NCI-H345 treated with DMSO at 0.1 percent for 48 hours (cell line): ENCODE measurements around the gene GRIP2.

Experiments
- DNase-seq: peaks from one replicate; lab custom pipeline; 2025; ENCODE audit not compliant: unreplicated experiment; lab: John Stamatoyannopoulos, UW

Gene GRIP2

DNA sequence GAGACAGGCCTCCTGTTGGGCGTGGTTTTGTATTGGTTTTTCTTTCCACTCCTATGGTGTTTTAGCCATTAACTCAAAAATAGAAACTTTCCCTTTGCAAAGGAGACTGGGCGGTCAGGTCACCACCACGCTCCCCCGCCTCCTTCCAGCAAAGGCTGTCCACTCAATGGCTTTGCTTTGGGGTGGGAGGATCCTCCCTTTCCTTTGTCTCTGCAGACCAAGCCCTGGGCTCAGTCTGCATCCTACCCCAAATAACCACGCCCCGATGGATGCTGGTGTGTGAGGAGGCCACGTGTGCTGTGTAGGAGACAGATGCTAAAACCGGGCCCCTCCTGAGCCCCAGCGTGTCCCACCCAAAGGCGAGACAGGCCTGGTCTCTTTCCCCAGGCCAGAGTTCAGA is 68.5 kb downstream of the GRIP2 start:
- DNase-seq = no peak

DNA sequence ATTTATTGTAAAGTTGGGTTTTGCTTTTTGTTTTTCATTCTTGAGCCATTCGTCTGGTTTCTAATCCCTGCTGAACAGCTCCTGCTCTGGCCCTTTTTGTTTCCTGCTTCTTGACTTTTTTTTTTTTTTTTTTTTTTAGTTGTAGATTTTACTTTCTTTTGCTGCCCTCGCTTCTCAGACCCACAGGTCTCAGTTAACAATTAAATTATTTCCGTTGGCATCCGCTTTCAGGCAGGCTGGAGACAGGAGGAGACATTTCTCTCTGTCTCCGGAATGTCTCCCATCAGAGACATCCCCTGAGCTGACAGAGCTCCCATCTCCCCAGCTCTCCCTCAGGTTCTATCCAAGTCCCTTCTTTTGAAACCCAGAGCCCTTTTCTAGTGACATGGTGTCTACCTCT is 69.1 kb downstream of the GRIP2 start:
- no peak for DNase-seq

DNA sequence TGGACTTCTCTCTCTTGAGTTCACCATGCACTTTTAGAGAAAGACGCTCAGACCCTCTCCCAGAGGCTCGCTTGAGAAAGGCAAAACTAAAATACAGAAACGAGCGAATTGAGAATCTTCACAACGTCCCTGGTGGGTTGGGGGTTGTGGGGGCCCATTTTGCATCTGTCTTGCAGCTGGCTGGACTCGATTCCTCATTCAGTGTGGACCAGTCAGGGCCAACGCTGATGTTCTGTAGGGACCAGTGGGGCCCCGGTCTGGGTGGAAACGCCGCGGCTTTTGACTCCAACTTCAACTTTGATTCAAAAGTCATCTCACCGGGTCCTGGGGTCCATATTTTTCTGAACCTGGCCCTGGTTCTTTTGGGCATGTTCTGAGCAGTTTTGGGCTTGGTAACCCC is 69.7 kb downstream of the GRIP2 start:
- DNase-seq = no peak

DNA sequence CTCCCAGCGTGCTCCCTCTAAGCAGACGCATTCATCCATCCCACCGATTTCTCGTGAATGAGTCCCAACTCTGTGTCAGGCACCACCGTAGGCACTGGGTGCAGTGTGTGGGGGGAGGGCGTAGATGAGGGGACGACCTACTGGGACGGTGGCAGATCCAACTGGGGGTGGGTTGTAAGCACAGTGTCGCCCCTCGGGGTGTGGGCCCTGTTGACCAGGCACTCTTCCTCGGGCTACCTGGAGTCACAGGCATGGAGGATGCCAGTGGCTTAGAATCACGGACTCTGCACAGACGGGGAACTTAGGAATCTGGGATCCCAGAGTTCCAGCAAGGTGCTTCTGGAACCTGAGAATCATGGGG is 71.5 kb downstream of the GRIP2 start:
- DNase-seq = no peak

DNA sequence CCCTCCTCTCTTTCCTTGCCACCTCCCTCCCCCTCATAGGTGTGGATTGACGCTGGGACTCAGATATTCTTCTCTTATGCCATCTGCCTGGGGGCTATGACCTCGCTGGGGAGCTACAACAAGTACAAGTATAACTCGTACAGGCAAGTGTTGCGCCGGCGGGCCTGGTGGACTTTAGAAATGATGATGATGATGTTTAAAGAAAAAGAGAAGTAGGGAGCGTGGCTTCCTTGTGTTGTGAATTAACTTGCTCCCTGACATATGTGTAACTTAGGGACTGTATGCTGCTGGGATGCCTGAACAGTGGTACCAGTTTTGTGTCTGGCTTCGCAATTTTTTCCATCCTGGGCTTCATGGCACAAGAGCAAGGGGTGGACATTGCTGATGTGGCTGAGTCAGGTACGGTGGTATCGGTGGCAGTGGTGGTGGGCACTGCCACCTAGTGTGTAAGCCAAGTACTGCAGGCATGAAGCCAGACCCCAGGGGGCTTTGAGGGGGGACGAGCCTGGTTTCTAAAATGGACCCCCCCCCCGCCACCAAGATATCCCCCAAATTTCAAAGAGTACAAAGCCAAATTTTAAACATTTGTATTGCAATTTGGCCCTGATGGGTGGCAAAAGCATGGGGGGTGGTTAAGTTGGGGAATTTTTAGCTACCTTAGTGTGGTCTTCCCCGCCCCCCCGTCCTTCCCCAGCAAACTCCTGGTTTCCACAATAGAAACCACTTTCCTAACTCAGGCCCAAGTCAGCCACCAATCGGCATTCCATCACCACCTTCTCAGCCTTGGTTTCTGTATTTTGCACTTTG is 72.1 kb downstream of the GRIP2 start:
- DNase-seq = no peak

DNA sequence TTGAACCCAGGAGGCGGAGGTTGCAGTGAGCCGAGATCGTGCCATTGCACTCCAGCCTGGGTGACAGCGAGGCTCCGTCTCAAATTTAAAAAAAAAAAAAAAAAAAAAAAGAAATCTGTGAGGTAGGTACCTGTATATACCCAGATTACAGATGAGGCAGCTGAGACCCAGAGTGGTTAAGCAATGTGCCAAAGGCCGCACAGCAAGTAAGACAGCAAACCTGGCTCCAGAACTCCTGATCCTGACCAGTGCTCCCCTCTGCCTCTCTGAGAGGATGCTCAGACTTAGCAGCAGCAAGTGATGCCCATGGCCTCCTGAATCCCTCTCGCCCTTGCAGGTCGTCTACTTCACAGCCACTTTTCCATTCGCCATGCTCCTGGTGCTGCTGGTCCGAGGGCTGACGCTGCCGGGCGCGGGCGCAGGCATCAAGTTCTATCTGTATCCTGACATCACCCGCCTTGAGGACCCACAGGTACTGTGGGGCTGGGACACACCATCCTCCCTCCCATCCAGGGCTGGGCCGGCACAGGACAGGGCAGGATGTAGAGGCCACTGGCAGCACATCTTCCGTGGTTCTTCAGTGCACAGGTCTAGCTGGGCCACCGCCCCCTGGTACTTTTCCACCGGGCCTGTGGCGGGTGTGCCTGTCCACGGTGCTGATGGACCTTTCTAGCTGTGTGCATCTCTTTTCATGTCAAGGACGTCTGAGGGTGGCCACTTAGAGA is 73.8 kb downstream of the GRIP2 start:
- DNase-seq = no peak

DNA sequence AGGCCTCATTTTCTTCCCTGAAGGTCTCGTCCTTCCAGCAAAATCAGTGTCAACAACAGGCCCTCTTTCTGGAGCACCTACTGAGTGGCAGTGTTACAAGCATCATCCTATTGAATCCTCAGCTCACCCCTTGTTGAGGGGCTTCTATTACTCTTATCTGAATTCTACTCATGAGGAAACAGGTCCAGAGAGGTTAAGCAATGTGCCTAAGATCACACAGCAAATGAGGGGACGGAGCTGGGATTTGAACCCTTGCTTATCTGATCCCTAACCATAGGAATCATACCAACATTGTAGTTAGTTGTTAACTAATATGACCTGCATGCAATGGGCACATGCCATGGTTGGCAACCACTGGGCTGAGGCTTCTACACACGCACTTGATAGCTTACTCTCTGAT is 74.7 kb downstream of the GRIP2 start:
- DNase-seq = no peak

DNA sequence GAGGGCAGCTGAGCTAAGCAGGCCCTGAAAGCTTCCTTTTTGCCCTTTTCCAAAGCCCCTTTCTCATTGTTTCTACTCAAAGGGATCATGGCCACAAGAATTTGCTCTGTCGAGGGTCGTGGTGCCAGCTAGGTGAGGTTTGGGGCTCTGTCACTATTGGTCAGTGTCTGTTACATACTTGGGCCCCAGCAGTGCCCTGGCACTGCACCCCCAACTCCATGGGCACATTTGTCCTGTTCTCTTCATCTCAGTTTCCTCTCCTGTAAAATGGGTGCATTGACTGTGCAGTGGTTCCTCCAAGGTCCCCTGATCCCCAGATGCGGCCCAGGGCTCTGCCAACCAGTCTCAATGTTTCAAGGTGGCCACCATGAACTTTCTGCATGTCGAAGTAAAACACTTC is 75.6 kb downstream of the GRIP2 start:
- no peak for DNase-seq

DNA sequence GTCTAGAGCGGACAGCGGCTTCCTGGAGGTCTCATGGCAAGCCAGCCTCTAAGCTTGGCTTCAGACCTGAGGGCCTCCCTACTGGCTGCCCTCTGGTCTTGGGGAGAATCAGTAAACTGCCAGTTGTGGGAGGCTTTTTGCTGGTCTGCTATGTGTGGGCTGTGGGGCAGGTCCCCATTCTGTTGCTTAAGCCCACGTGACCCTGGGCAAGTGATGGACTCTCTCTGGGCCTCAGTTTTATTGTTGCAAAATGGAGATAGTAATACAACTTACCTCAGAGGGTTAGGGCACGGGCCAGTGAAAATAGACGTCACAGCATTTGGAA is 76.0 kb downstream of the GRIP2 start:
- no peak for DNase-seq

DNA sequence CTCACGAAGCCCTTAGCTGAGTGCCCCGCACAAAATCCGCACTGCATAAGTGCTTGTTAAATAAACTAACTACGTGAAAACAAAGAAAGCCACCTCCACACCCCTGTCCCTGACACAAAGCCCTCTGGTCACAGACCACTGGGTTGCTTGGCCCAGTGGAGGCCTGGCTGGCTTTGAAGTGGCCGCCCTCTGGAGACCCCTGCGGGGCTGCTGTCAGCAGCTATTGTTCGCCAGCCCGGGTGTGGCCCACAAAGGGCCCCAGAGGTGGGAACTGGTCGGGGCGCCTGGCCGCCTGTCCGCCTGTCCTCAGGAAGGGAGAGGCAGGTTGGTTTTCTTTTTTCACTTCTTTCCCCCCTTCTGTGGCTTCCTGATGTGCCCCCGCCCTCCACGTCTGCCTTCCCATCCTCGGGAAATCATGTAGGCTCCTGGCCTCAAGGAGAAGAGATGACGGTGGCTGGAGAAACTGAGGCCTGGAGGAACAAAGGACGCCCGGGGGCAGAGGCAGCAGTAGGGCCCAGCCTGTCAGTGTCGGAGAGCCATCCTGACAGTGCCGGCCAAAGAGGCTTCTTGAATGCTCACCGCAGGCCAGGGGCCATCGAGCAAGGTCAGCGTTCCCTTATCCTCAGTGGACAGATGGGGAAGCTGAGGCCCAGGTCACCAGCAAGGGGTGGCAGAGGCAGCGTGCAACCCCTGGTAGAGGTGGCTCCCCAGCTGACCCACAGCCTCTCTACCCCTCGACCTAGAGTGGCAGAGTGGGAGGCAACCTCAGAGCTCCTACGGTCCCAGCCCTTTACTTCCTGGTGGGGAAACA is 76.6 kb downstream of the GRIP2 start:
- DNase-seq = no peak

DNA sequence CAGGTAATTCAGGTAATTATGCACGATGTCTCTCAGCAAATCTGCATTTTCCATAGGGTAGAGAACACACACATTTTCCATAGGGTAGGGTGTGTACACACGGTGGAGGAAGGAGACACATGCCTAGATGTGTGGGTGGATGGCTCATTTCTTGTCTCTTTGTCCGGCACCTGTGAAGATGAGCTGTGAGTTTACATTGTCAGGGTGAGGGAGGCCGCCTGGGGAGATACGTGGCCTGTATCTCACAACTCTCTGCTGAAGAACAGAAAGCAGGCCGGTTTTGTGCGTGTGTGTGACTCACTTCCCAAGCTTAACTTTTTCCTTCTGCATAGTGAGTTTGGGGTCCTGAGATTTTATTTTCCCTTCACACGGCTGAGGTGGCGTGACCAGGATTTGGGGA is 77.4 kb downstream of the GRIP2 start:
- DNase-seq = no peak

DNA sequence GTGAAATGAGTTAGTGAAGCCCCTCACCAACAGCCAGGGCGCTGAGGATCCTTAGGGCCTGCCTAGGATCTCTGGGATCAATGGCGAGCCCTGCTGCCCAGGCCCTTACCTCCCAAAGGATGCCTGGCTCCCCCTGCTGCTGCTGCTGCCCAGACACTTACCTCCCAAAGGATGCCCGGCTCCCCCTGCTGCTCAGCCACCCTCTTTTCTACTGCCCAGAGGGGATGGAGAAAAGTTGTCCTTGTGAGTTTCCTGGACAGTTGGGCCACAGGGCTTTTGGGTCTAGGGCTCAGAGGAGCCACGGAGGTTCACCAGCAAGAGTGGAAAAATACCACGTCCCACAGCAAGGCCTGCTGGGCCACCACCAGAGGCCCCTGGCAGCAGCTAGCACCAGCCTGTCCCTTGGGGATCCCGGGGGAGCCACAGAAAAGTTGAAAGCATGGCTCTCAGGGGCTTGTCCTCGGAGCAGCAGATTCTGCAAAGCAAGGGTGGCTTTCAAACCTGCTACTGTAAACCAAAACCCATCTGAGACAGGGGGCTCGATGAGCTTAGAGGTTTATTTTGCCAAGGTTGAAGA is 78.3 kb downstream of the GRIP2 start:
- no peak for DNase-seq

DNA sequence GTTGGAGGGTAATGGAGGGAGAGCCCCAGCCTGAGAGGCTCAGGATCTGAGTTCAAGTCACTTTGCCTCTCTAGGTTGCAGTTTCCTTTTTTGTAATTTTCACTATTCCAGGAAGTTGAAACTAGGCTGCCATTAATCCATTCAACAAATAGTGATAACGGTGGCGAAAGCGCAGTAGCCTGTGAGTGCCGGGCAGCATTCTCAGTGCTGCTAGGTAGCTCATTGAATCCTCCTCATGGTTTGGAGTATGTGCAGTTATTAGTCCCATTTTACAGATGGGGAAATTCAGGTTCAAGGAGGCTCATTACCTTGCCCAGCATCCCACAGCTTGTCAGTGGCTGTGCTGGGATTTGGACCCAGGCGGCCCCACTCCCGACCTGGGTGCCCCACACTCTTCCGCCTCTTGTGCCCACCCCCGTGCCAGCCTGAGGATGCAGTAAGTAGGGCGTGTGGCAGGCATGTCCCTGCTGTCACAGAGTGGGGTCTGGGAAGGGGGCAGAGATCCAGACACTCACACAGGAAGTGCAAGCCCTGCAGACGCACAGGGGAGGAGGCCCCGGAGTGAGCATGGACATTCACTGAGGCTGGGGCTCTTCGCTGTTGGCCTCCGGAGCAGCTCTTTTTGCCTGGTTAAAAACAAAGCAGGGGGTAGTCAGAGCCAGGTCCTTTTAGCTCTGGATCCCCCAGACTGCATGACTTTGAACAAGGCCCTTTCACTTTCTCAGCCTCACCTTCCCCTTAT is 79.0 kb downstream of the GRIP2 start:
- DNase-seq = no peak

DNA sequence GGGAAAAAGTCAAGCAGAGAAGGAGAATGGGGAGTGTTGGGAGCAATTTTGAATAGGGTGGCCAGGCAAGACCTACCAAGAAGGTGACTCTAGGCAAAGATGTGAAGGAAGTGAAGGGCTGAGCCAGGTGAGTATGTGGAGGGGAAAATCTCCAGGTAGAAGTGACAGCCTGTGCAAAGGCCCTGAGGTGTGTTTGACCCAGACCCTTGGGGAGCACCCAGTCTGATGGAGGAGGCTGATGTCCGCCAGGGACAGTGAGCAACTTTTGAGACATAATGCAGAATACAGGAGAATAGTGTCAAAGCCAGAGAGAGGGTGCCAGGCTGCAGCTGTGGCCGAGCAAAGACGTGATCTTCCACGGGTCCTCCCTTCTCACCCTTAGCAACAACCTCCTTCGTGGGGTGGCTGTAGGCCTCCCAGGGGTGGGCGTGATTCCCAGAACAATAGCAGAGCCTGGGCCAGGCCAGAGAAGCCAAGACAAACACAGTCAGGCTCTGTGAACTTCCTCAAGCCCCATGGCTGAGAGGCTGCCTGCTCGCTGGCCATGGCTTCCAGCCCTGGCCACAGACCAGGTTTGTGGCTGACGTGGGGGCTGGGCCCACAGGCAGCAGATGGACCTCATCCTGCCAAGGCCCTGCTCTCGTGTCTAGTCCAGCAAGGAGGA is 79.7 kb downstream of the GRIP2 start:
- DNase-seq = no peak

DNA sequence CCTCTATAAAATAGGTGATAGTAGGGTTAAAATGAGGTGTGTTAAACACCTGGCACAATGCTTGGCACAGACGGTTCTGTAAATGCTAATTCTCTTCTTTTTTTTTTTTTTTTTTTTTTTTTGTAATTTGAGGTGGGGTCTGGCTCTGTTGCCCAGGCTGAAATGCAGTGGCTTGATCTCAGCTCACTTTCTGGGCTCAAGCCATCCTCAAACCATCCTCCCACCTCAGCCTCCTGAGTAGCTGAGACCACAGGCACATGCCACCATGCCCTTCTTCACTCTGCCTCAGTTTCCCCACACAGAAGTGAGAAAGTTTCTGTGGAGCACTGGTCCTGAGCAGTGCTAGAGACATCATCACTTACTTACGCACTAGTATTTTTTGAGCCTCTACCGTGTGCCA is 80.4 kb downstream of the GRIP2 start:
- no peak for DNase-seq

DNA sequence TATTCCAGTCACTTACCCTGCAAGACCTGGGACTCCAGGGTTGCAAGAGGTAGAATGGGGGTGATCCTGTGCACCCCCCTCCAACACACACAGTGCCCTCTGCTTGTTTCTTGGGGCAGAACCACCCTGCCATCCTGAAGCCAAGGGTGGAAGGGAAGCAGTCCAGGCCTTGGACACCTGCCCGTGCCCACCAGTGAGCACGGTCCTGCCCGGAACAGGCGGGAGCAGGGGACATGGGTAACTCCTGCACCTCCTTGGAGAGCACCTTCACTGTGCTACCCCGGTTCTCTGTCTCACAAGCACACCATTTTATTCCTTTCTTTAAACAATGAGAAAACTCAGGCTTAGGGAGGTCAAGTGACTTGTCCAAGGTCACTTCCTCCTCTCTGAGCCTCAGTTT is 80.8 kb downstream of the GRIP2 start:
- DNase-seq = no peak

DNA sequence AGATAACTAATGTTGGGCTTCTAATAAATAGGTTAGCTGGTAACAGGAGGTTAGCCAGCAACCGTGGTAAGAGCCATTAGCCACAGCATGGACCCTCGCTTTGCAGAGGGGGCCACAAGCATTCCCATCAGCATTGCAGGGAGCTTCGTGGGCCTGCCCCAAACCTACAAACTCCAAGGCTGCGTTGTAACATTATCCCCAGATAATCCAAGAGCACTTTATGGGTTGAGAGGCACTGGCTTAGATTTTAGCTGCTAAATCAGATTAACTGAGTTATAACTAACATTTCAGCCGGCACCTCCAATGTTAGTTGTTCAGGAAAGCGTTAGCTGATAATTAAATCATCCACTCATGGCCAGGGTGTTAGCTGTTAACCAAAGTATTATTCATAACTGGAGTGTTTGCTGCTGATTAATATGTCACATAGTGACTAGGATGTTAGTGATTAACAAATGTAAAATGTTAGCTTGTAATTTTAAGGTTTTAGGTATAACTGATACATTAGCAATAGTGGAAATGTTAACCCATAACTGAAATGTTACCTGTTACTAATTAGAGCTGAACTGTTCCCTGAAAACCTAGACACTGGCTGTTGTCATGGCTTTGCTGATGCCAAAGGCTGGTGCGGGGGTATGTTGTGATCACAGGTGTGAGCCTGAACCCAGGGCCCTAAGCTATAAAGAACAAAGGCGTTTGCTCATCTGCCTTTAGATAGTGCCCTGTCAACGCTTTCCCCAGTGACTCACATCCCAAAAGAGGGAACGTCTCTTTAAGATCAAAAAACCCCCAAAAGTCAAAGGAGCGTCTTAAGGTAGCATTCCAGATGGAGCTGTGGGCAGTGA is 81.5 kb downstream of the GRIP2 start:
- no peak for DNase-seq

DNA sequence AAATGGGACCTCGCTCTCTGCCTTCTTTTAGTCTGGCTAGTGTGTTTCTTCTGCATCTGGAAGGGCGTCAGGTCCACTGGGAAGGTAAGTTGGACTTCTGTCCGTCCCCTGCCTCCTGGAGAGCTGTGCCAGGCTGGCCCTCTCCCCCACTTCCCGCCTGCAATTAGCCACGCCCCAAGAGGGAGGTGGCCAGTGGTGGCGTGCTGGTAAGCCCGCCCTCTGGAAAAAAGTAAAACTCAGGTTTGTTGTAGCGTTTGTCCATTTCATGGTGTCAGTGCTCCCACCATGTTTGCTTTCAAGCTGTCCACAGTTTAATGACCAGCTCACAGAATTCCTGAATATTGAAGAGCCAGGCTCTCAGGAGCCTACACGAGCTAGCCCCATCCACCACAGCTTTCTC is 82.1 kb downstream of the GRIP2 start:
- DNase-seq = no peak

DNA sequence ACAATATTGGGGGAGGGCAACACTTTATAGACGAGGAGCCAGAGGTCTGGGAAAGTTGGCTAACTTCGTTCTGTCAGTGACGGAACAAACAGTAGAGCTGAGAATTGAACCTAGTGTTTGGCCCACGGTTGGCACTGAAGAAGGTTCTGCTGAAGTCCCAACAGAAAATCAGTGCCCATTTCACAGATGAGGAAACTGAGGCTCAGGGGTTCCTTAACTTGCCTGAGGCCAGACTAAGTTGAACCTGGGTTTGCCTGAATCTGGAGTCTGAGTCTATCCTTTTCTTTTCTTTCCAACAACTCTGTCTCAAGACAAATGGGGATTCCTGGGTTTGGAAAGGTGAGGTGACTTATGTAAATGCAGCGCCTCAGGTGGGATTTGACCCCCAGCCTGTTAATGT is 82.7 kb downstream of the GRIP2 start:
- no peak for DNase-seq

DNA sequence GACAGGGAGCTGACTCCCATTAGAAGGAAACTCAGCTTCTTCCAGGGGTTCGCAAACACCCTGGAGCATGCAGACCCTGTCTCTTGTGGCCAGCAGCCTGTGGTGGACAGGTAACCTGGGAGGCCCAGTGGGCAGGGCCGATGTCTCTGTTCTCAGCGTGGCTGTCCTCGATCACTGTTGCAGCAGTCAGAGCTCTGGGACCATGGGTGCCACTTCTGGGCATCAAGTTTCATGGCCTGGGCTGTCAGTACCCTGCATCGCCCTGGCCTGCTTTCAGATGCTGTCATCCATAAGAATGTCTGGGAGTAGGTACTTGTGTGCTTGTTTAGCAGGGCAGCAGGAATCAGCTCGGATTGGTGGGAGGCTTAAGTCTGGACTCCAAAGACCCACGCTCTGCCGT is 83.3 kb downstream of the GRIP2 start:
- no peak for DNase-seq
